Fibroblast of skin of right biceps (primary cell): Measurements from ENCODE around the gene PNCK.
A peak's percentile ranks its signal among the peaks of the same experiment; 100 is the strongest.

Experiments
- DNase-seq: peaks from one replicate; pipeline ENCODE4 v3.0.0-alpha.2; 2013

The PNCK gene

GRCh38 chrX:153657161-153657560 lies 16.5 kb downstream of the PNCK start:
- no peak for DNase-seq

GRCh38 chrX:153653556-153653955 lies 20.1 kb downstream of the PNCK start:
- no peak for DNase-seq

GRCh38 chrX:153651540-153652079 lies 22.0 kb downstream of the PNCK start:
- DNase-seq, result no peak

GRCh38 chrX:153650959-153651358 lies 22.7 kb downstream of the PNCK start:
- no peak for DNase-seq

GRCh38 chrX:153649915-153650782 lies 23.5 kb downstream of the PNCK start:
- no peak for DNase-seq

- peak; percentile 10 for DNase-seq
Observed at GRCh38 chrX:153649178-153649914, 24.3 kb downstream of the PNCK start.

DNA sequence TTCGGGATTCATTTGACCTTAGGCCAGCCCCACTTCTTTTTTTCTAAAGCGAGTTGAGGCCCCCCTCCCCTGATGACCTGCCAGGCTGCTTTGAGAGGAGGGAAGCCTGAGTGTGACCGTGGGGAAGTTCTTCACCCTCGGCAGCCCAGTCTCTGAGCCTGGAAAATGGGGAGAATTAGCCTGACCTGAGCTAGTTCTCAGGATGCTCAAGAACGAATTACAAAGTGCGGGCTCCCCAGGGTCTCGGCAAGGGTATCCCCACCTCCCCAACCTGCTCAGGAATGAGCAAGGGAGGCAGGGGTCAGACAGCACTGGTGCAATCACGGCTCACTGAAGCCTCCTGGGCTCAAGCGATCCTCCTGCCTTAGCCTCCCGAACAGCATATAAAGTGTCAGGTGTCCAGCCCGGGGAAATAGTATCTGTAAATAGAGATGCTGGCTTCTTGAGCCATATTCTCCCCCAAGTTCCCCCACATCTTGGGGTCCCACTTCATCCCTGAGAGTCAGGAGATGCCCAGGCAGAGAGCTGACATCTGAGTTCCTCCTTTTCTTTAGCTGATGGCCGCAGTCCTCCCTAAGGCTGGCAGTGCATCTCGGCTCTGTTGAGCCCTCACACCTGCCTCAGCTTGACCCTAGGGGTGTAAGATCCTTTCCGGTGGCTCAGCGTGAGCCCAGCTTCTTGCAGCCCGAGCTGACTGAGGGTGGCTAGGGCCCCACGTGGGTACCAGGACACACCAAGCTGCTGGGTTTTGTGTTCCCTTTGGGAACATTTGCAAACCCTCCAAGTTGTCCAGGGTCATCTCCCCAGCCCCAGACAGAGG lies 25.0 kb downstream of the PNCK start:
- no peak for DNase-seq

DNA sequence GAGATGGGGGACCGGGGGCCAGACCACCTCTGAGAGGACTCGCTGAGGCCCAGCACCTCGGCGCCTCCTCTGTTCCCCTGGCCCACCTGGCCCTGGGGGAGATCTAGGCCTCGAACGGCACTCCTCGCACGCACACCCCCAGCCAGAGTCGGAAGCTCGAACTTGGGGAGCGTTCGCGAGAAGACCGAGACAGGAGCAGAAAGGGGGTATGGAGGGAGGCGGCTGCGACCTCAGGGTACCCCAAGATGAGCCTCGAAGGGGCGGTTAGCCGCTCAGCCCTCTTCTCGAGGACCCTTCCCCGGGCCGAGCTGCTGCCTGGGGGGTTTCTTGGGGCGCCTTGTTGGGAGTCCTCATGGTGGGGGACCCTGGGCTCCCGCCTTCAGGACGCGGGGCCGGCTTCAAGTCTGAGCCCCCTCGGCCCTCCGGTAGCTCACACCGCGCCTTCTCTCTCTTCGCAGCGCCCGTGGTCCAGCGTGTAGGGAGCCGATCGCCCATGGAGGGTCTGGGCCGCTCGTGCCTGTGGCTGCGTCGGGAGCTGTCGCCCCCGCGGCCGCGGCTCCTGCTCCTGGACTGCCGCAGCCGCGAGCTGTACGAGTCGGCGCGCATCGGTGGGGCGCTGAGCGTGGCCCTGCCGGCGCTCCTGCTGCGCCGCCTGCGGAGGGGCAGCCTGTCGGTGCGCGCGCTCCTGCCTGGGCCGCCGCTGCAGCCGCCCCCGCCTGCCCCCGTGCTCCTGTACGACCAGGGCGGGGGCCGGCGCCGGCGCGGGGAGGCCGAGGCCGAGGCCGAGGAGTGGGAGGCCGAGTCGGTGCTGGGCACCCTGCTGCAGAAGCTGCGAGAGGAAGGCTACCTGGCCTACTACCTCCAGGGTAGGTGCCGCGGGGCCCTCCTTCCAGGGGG lies 25.9 kb downstream of the PNCK start:
- no peak for DNase-seq

DNA sequence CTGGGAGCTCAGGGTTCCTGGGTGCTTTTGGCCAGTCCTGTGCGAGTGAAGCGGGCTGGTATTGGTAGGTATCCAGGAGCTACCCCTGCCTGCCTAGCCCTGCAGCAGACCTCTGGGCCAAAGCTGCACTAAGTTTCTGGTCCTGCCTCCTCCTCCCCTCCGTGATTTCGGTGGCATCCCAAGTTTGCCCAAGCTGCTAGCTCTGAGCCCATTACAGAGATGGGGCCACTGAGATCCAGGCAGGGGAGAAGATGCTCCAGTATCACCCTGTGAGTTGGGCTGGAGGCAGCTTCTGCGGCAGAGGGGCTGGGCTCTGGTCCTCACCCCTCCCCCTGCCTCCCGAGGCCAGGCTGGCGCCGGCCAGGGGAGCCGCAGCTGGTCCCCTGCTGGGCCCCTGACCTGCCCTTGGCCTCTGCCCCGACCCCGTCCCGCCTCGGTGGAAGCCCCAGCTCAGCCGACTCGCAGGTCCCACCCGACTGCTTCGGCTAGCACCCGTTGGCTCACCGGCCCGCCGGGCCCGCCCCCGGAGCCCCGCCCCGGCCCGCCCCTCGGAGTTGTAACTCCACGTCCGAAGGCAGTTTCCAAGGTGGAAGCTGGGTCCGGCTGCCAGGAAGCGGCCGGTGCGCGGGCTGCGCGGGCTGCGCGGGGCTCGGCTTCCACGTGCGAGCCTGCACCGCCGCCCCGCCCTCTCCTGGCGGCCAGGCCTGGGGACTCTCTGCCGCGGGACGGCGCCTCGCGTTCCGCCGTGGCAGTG lies 26.8 kb downstream of the PNCK start, which contains the start of gene DUSP9:
Gene DUSP9, plus strand, starts transcription at position 584 of the 754 bp plus-strand sequence. CDS start 751 bp downstream, outside the sequence.
- peak; percentile 16 for DNase-seq

- DNase-seq, result no peak
Observed at GRCh38 chrX:153645921-153646488, 27.6 kb downstream of the PNCK start.

GRCh38 chrX:153645151-153645550 lies 28.5 kb downstream of the PNCK start:
- DNase-seq, result no peak

GRCh38 chrX:153644356-153645125 lies 29.1 kb downstream of the PNCK start:
- DNase-seq, result no peak

GRCh38 chrX:153643431-153644351 lies 29.9 kb downstream of the PNCK start:
- peak; percentile 2 for DNase-seq

DNA sequence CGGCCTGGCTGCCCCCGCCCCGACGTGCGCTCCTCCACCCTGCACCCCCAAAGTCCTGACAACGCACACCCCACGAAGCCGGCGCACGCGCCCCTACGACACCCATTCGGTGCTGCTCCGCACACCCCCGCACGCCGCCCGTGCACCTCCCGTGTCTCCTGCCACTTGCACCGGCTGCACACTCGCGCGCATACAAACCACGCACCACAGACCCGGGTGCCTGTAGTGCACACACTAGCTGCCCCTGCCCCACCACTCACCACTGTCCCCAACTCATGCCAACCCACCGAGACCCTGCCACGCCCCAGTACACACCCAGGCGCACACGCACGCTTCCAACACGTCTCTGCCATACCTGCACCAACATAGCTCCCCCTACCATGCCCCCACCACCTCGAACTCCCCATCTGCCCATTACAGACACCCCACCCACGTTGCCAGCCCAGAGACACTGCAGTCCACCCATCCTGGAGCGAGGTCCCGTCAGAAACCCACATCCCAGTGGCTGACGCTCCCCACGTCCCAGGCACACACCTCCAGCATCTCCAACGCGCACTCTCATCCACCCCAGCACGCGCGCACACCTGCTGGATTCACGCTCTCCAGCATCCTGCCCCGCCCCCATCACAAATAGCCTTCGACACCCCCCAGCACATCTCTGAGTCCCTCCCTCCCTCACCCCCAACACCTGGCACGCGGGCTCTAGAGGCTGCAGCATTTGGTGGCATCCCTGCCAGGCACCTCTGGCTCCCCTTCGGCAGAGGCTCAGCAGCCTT lies 30.8 kb downstream of the PNCK start:
- DNase-seq, result no peak

- DNase-seq, result no peak
Observed at GRCh38 chrX:153642051-153642654, 31.5 kb downstream of the PNCK start.

- no peak for DNase-seq
Observed at GRCh38 chrX:153641627-153642026, 32.0 kb downstream of the PNCK start.
